GM13977 (cell line): ENCODE data around the gene HOXC10.

Experiments used
- DNase-seq: peaks from one replicate; pipeline ENCODE4 v3.0.0; 2012; ENCODE audit warnings: low spot score
- in situ Hi-C: fragments of 300-500 bp; cut with MboI; formaldehyde crosslinking; loops from one replicate; pipeline ENCODE4 v1.12.0; 2022; ENCODE audit warnings: low sequenced_read_pairs, low pct_unique_long_range_greater_than_20kb, mixed read lengths, inconsistent platforms; ENCODE audit not compliant: unreplicated experiment
- TF ChIP-seq, protein P1 (sequence below): IDR thresholded peaks from 2 replicates; pipeline ENCODE4 v1.5.1; 2012; ENCODE audit warnings: mild to moderate bottlenecking, control low read depth; ENCODE audit not compliant: insufficient read depth; ENCODE audit errors: extremely low read depth, missing control alignments

The HOXC10 gene

DNA sequence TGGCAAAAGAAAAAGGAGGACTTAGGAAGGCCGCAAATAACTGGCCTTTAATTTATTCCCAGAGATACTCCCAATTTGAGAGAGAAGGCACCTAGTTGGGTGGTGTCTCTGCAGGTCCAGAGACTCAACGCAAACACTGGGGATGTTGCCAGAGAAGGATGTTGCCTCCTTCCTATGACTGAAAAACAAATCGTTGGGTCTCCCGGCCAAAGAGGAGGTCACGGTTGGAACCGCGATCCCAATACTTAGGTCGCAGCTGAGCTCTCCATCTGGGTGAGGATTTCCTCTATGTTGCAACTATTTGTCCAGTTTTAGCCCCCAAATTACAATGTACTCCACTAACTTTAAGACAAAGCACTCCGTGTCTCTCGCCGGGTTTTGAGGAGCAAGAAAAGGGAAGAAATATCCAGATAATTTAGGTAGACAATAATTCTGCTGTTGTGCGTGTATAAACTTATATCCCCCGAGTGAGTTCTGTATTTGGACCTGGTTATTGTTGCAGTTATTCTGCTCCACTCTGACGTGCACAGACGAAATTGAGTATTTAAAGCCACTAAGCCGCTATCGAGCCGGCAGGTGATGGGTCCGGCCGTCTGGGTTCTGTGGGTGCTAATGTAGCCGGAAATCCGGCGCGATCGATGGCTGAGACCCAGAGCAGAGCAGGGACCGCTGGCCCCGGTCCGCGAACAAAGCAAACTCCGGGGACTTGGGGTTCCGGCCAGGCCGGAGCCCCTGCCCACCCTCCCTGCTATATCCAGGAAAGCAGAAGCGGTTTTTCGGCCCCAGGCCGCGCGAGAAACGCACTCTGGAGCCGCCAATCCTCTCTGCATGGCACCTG lies 24.5 kb upstream of the HOXC10 start:
- in situ Hi-C loops, result no loop called here
- TF ChIP-seq, protein P1, sequence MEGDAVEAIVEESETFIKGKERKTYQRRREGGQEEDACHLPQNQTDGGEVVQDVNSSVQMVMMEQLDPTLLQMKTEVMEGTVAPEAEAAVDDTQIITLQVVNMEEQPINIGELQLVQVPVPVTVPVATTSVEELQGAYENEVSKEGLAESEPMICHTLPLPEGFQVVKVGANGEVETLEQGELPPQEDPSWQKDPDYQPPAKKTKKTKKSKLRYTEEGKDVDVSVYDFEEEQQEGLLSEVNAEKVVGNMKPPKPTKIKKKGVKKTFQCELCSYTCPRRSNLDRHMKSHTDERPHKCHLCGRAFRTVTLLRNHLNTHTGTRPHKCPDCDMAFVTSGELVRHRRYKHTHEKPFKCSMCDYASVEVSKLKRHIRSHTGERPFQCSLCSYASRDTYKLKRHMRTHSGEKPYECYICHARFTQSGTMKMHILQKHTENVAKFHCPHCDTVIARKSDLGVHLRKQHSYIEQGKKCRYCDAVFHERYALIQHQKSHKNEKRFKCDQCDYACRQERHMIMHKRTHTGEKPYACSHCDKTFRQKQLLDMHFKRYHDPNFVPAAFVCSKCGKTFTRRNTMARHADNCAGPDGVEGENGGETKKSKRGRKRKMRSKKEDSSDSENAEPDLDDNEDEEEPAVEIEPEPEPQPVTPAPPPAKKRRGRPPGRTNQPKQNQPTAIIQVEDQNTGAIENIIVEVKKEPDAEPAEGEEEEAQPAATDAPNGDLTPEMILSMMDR, result no peak
- no peak for DNase-seq

DNA sequence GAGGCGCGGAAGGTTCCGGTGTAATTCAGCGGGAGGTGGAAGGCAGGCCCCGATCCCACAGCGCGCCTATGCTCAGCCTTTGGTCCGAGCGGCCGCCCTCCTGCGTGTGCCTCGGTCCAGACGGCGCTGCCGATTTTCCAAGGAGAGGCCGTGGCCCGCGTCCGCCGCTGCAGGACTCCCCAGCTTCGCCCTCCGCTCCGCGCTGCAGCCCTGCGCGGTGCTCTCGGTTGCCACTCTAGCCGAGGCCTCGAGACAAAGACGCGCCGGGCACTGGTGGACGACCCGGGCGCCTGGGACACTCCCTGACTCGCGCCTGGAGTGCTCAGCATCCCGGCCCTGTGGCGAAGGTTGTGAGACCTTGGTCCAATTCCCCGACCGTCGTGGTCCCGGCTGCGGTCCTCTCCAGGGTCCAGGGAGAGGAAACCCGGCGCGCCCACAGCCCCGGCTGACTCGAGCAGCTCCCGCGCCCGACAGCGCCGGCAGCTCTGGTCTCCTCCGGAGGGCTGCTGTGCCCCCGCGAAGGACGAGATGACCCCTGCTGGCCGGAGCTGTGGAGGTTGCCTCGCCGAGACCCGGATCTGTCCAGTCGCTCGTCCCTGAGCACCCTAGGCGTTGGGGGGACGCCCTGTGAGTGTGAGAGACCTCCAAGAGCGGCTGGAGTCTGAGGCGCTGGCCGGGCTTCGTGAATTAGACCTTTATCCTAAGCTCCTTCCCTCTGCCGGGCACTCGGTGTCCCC lies 23.8 kb upstream of the HOXC10 start:
- TF ChIP-seq, protein P1, result no peak
- DNase-seq, result no peak
- in situ Hi-C loops, result no loop called here

DNA sequence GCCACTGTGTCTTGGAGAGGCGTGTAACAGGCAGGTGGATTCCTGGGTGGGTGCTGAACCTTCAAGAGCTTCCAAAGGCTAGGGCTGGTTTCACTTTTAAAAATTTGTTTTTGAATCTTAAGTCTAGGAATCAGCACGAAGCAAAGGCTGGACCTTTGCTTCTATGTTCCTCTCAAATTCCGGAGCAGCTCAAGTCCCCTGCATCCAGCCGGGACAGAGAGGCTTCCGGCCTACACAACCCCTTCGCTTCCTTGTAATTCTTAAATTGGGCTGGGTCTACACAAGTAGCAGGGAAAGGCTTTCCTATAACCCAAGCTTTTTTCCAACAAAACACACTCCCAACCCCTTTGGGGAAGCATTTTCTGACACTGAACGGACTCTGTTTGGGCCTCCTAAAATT lies 21.9 kb upstream of the HOXC10 start:
- no peak for DNase-seq
- TF ChIP-seq, protein P1, result no peak
- in situ Hi-C loops, result no loop called here

DNA sequence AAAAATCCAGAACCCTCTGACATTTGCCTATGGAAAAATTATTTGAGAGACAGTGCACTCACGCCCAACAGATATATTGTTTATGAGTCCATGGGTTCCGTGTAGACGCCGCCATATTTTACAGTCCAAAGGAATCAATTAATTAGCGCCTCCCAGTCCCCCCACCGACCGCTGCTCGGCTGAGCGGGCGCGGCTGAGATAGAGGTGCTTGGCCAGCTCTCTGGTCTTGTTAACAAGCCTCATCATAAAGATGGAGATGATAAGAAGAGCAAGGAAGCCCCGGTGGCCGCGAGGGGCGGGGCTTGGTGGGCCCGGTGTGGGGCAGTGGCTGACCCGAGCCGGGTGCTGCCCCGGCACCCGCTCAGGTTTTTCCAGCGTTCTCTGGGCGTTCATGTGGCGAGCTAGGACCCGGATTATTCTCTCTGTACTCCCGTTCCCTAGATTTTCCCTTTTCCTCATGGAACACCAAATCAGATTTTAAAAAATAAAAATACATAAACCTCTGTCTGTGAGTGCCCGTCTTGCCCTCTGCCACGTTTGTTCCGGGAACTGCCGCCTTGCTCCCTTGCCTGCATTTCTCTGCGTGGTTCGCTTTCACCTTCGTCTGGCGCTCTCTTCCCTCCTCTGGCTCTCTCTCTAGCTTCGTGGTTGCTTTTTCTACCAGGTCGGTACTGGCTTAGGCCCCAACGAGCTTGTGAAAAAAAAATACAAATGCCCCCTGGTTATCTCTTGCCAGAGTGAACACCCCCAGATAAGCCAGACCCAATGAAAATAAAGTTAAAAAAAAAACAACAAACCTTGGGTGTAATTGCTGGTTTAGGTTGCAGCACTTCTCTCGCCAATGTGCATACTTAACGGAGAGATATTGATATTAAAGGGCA lies 21.3 kb upstream of the HOXC10 start:
- in situ Hi-C loops, result no loop called here
- TF ChIP-seq, protein P1, result no peak

DNA sequence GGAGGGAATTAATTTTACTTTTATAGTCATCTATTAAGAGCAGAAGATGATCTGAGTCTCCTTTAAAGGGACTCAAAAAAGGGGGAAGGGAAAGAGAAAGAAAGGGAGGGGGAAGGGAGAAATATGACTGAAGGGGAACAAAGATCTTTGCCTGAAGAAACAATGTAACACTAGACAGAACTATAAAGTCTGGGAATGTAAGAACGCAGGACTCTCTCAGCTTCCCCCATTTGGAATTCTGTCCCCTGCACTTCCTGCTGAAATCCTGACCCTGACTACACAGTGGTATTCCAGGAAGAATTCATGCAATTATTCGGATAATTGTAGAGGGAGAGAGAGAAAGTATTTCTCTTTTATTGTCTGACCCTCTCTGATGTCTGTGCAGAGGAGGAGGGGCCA lies 20.6 kb upstream of the HOXC10 start:
- in situ Hi-C loops, result no loop called here
- DNase-seq, result no peak
- TF ChIP-seq, protein P1, result no peak

More for the DNA sequence above, 21.3 kb upstream of the HOXC10 start:
- DNase-seq, result no peak
